Nephron (organoid): ENCODE results near the gene CEBPZ.

Experiments
- H3K27ac Mint-ChIP-seq, 3 experiments: 2 replicates each; pipeline ENCODE4 v1.8.0; 2020; ENCODE audit warnings: mixed read lengths in 3 of 3, mild to moderate bottlenecking in 2 of 3, moderate library complexity in 1 of 3
- H3K27me3 Mint-ChIP-seq: 2 replicates; pipeline ENCODE4 v1.8.0; 2021; ENCODE audit warnings: low read depth, mild to moderate bottlenecking, moderate library complexity, mixed read lengths
- H3K36me3 Mint-ChIP-seq: 2 replicates; pipeline ENCODE4 v1.8.0; 2020; ENCODE audit warnings: low read depth, mixed read lengths
- H3K4me1 Mint-ChIP-seq: 2 replicates; pipeline ENCODE4 v1.8.0; 2020; ENCODE audit warnings: mixed read lengths
- H3K4me3 Mint-ChIP-seq, 3 experiments: 2 replicates each; pipeline ENCODE4 v1.8.0; 2020; ENCODE audit warnings: mild to moderate bottlenecking in 3 of 3, mixed read lengths in 3 of 3, moderate library complexity in 2 of 3
- H3K9me3 Mint-ChIP-seq: 2 replicates; pipeline ENCODE4 v1.8.0; 2020; ENCODE audit warnings: mixed read lengths
- CTCF ChIP-seq, 3 experiments: fragments of 200-600 bp; sonication (generic); IDR thresholded peaks; one replicate each; pipeline ENCODE4 v1.5.0; 2021; ENCODE audit warnings: antibody characterized with exemption in 3 of 3; ENCODE audit not compliant: unreplicated experiment in 3 of 3

The CEBPZ gene

GRCh38 chr2:37268111-37268510 is 36.7 kb upstream of the CEBPZ start:
- Mint-ChIP-seq H3K27me3 (no peaks in the 10 kb centered on the region), H3K4me3 (no peak overlapping the region), H3K9me3 (no peaks in the 10 kb centered on the region), H3K36me3 (peaks cover 62% of the 10 kb centered on the region), H3K27ac (no peak overlapping the region), H3K4me1 (no peaks in the 10 kb centered on the region)
- TF ChIP-seq CTCF (IDR thresholded peaks at IDR 0.05; ENCODE audit: unreplicated experiment in 3 of 3): no peak

- Mint-ChIP-seq H3K36me3 (peaks cover 65% of the 10 kb centered on the region), H3K4me3 (no peak overlapping the region), H3K27me3 (no peaks in the 10 kb centered on the region), H3K4me1 (no peaks in the 10 kb centered on the region), H3K9me3 (no peaks in the 10 kb centered on the region), H3K27ac (no peak overlapping the region)
- no peak for TF ChIP-seq CTCF (IDR thresholded peaks at IDR 0.05; ENCODE audit: unreplicated experiment in 3 of 3)
Measured at GRCh38 chr2:37267685-37268084, 36.3 kb upstream of the CEBPZ start.

- Mint-ChIP-seq H3K27me3 (no peaks in the 10 kb centered on the region), H3K4me1 (no peaks in the 10 kb centered on the region), H3K9me3 (no peaks in the 10 kb centered on the region), H3K4me3 (no peak overlapping the region), H3K36me3 (peaks cover 58% of the 10 kb centered on the region), H3K27ac (peak overlapping the region in 1 of 3 experiments; percentile 7)
- TF ChIP-seq CTCF (IDR thresholded peaks at IDR 0.05; ENCODE audit: unreplicated experiment in 3 of 3): no peak
Measured at GRCh38 chr2:37263839-37264238, 32.4 kb upstream of the CEBPZ start.

- Mint-ChIP-seq H3K4me3 (no peak overlapping the region), H3K27ac (no peak overlapping the region), H3K36me3 (peaks cover 55% of the 10 kb centered on the region), H3K4me1 (no peaks in the 10 kb centered on the region), H3K27me3 (no peaks in the 10 kb centered on the region), H3K9me3 (no peaks in the 10 kb centered on the region)
- no peak for TF ChIP-seq CTCF (IDR thresholded peaks at IDR 0.05; ENCODE audit: unreplicated experiment in 3 of 3)
Measured at GRCh38 chr2:37262522-37262921, 31.1 kb upstream of the CEBPZ start.

- no peak for TF ChIP-seq CTCF (IDR thresholded peaks at IDR 0.05; ENCODE audit: unreplicated experiment in 3 of 3)
- H3K9me3 Mint-ChIP-seq: no peaks in the 10 kb centered on the region
- no peaks in the 10 kb centered on the region for H3K4me1 Mint-ChIP-seq
- H3K36me3 Mint-ChIP-seq: peaks cover 59% of the 10 kb centered on the region
- no peak overlapping the region for H3K4me3 Mint-ChIP-seq
- no peak overlapping the region for H3K27ac Mint-ChIP-seq
- H3K27me3 Mint-ChIP-seq: no peaks in the 10 kb centered on the region
Measured at GRCh38 chr2:37250869-37251740, 19.7 kb upstream of the CEBPZ start.

GRCh38 chr2:37246205-37246604 is 14.8 kb upstream of the CEBPZ start:
- Mint-ChIP-seq H3K27ac (no peak overlapping the region), H3K36me3 (peaks cover 68% of the 10 kb centered on the region), H3K9me3 (peaks cover 4% of the 10 kb centered on the region), H3K4me1 (no peaks in the 10 kb centered on the region), H3K4me3 (no peak overlapping the region), H3K27me3 (no peaks in the 10 kb centered on the region)
- TF ChIP-seq CTCF (IDR thresholded peaks at IDR 0.05; ENCODE audit: unreplicated experiment in 3 of 3): no peak
